GM19397 (cell line): ENCODE results near the gene DOK1.

Experiments used
- ATAC-seq: cut with Tn5 transposase; IDR thresholded peaks from one replicate; pipeline ENCODE4 v1.9.1; 2021; ENCODE audit warnings: mild to moderate bottlenecking, moderate library complexity; ENCODE audit not compliant: unreplicated experiment

Gene DOK1

DNA sequence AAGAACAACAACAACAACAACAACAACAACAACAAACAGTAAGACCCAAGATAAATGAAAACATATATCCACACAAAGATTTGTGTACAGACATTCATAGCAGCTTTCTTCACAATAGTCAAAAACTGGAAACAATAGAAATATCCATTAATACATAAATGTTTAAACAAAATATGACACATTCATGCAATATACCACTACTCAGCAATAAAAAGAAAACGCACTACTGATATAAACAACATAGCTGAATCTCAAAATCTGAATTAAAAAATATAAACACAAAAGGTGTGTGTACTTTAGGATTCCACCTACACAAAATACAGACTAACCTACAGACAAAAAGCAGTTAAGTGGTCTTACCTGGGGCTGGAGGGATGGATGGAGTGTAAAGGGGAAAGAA lies 42.1 kb downstream of the DOK1 start:
- ATAC-seq = no peak

DNA sequence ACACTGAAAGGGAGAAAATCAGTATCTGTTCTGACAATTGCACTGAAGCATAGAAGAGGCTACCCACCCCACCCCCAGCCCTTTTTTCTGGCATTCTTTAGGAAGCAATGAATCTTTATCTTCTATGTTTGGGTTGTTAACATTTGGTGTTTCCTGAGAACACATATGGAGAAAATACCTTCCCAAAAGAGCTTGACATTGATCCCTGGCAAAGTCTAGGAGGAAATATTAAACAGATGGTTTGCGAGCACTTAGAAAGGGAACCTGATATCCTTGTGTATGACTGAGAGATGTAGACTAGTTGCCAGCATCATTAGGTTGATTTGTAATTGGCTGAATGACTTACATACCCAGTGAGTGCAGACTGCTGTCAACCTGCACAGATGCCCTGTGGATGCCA lies 42.9 kb downstream of the DOK1 start:
- ATAC-seq = no peak

DNA sequence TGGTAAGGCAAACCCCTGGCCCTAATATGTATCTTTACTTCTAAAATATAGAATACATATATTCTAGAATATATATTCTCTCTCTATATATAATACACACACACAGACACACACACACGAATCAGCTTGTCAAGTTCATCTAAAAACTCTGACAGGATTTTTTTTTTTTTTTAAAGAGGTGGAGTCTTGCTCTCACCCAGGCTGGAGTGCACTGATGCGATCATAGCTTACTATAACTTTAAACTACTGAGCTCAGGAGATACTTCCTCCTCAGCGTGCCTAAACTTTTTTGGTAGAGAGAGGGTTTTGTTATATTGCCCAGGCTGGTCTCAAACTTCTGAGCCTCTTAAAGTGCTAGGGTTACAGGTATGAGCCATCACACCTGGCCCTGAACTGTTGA lies 45.2 kb downstream of the DOK1 start:
- no peak for ATAC-seq

DNA sequence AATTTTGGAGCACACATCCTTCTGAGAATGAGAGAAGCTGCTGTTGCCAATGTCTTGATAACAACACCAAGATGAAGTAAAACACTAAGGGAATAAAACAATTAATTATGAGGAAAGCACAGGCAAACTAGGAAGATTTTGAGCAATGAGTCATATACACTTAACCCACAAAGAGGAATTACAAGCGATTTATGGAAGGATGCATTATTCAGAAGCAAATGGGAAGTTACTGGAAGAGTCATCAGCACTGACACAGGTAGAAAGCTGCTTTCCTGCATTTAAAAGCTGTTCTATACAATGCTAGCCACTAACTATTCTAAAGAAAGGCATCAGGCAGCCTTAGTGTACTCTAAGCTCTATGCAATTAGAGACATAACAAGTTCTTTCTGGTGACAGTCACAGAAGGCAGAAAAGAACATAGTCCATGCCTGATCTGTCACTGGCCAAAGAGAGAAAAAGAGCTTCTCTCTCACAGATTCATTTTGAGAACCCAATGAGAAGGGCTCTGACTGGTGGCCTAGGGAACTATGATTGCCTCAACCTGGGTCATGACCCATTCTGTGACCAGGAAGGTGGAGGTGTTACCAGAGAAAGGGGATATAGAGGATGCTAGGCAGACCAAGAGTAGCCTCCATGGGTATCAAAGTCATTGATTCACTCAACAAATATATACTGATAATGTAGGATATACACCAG lies 48.2 kb downstream of the DOK1 start:
- no peak for ATAC-seq

DNA sequence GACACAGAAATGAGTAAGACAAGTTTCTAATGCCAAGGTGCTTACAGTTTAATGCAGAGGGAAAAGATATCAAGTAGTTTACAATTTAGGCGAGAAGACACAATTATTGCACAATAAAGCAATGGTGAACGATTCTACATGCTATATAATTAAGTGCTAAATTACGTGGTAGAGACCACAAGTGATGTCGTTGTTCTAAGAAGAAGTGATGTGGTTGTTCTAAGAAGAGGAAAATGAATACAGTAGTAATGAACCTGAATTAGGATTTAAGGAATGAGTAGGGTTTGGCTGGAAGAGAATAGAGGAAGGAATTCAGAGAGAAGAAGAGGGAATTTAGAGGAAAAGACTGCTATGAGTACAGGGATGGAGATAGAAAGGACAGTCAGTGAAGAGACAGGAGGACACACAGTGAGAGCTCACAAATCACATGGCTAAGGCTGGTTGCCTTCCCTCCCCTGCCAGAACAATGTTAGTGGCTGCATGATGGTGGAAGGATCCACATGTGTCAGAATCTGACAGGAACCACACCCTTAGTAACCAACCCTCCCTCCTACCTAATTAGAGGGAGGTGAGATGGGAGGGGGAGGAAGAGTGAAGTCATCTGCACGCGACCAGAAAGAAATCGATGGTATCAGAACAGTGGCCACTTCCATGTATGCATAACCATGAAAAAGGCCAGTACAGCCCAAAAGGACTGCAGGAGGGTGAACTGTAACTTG lies 48.9 kb downstream of the DOK1 start:
- ATAC-seq = no peak

DNA sequence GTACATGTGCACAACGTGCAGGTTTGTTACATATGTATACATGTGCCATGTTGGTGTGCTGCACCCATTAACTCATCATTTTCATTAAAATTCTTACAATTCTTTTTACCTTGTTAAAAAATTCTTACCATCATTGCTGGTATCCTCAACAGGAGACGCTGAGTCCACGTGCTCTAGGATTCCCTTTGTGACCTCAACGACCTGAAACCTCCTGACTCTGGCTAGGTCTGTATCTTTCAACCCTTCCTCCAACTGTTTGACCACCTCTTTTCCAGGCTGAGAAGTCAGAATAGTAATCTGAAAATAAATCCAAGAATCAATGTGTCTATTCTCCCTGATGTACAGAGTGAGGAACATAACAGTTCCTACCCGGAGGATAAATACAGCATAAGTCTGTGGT lies 52.4 kb downstream of the DOK1 start:
- ATAC-seq = no peak
